NCI-H526 treated with DMSO at 0.1 percent for 48 hours (cell line): ENCODE measurements around the gene GID8.

Source experiments
- DNase-seq: peaks from one replicate; lab custom pipeline; 2025; lab: John Stamatoyannopoulos, UW

The GID8 gene

DNA sequence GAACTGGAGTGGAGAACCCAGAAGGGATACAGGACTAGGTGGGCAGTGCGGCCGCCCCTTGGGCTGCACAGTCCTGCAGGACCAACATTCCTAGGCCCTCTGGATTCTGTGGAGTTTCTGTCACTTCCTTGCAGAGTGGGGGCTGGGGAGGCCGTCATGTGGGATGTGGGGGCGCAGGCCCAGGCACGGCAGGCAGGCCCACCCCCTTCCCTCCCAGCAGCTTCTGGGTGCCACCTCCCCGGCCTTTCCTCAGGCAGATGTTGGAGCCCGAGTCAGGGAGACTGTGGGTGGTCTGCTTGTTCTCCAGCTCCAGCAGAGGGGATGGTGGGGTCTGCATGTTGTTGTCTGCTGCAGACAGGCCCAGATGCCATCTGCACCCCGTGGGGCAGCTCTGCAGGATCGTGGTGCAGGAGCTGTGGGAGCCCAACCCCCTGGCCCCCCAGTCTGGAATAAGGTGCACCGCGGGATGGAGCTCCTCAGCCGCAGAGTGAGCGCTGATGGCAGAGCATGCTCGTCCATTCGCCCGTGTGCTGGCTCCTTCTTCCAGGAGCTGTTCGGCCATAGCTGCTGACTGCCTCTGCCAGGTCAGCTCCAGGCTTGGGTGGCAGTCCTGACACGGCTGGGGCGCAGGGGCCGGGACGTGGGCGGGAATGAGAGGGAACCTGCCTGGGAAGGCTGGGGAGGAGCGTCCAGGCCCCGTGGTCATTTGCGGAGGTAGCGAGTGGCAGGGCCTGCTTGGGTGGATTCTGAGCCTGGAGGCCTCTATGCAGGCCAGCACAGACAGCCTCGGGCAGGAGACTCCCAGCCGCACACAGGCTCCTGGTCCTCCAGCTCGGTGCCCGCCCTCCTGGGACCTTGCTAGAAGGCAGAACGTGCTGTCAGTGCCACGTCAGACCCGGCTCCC lies 32.6 kb downstream of the GID8 start:
- no peak for DNase-seq

DNA sequence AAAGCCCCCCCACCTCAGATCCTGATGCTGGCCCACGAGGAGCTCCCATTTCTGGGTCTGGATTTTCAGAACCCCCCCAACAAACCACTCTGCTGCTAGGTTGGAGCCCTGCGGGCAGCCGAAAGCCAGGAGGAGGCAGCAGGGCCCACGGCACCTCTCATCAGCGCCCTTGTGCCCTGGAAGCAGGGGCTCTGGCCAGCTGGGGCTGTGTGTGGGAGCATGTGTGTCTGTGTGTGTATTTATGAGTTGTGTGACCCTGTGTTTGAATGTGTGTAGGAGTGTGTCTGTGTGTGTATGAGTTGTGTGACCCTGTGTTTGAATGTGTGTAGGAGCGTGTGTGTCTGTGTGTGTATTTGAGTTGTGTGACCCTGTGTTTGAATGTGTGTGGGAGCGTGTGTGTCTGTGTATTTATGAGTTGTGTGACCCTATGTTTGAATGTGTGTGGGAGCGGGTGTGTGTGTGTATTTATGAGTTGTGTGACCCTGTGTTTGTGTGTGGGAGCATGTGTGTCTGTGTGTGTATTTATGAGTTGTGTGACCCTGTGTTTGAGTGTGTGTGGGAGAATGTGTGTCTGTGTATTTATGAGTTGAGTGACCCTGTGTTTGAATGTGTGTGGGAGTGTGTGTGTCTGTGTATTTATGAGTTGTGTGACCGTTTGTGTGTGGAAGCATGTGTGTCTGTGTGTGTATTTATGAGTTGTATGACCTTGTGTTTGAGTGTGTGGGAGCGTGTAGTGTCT lies 33.4 kb downstream of the GID8 start:
- DNase-seq, result no peak

DNA sequence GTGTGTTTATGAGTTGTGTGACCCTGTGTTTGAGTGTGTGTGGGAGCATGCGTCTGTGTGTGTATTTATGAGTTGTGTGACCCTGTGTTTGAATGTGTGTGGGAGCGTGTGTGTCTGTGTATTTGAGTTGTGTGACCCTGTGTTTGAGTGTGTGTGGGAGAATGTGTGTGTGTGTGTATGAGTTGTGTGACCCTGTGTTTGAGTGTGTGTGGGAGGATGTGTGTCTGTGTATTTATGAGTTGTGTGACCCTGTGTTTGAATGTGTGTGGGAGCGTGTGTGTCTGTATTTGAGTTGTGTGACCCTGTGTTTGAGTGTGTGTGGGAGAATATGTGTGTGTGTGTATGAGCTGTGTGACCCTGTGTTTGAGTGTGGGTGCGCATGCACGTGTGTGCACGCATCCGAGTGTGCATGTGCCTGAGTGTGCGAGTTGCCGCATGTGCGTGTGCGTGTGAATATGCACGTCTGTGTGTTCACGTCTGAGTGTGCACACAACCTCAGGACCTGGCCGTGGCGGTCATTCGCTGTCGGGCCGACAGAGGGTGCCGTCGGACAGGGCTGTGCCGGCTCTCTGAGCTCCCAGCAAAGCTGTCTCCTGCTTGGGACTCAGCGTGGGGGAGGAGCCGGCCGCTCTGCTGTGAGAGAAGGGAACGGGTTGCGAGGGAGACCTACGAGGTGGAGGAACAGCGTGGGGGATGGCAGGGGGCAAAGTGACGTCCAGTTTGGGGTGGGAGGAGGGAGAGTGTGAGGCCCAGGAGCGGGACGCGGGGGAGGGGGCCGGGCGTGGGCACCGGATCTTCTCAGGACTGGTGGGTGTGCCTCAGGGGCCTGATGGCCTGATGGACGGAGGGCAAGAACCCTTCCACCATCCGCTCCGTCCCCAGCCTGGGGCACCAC lies 34.2 kb downstream of the GID8 start:
- peak; percentile 56 for DNase-seq

GRCh38 chr20:62972845-62973745 lies 35.1 kb downstream of the GID8 start:
- DNase-seq, result no peak

DNA sequence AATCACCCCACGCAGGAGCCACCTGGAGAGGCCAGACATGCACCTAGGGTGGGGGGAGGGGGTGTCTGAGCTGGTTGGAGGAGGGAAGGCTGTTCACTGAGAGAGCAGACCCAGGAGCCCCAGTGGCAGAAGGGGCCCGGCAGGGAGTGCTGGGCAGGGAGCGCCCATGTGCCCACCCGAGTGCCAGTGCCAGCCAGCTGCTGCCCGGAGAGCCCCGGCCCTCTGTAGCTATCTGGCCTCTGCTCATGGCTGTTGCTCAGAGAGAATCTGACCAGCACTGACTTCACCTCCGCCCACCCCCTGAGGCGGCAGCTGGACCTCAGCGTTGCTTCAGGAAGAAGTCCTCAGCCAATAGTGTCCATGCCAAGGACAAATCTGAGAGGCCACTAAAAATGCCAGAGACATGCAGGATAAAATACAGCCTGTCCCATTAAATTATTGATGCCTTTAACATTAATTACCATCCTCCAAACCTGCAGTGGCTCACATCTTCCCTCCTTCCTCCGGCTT lies 37.4 kb downstream of the GID8 start:
- DNase-seq, result no peak

- DNase-seq, result no peak
Measured at GRCh38 chr20:62975812-62976508, 38.0 kb downstream of the GID8 start.

GRCh38 chr20:62976886-62977285 lies 38.9 kb downstream of the GID8 start:
- no peak for DNase-seq

GRCh38 chr20:62977613-62978560 lies 39.9 kb downstream of the GID8 start:
- peak; percentile 50 for DNase-seq

DNA sequence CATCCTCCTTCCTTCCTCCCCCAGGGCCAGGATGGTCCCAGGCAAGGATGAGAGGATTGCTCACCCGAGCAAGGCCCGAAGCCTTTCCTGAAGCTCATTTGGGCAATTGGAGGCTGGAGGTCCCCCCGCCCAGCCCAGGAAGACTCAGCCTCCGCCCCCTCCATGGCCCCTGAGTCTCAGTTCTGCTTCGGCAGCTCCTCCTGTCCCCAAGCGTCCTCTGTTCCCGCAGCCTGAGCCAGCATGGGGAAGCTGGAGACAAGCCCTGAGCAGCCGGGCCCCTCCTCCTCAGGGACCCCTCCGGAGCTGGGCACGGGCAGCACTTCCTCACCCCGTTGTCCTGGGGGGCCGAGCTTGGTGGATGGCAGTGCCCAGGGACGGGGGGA lies 40.6 kb downstream of the GID8 start:
- no peak for DNase-seq

DNA sequence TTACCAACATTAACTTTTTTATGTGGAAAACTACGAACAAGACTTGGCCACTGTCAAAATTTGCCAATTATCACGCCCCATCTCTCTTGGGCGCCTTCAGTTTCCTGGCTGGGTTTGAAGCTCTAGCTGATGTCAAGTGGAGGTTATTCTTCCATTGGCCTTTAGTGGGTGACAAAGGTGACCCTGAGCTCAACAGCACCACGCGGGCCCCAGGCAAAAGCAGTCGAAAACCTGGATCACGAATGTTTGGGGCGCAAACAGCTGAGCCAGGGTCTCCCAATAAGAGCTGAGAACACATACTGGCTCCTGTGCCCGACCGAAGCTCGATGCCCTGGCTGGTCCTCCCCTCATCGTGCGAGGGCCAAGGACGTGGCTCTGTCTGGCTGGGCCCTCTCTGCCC lies 41.4 kb downstream of the GID8 start:
- no peak for DNase-seq

DNA sequence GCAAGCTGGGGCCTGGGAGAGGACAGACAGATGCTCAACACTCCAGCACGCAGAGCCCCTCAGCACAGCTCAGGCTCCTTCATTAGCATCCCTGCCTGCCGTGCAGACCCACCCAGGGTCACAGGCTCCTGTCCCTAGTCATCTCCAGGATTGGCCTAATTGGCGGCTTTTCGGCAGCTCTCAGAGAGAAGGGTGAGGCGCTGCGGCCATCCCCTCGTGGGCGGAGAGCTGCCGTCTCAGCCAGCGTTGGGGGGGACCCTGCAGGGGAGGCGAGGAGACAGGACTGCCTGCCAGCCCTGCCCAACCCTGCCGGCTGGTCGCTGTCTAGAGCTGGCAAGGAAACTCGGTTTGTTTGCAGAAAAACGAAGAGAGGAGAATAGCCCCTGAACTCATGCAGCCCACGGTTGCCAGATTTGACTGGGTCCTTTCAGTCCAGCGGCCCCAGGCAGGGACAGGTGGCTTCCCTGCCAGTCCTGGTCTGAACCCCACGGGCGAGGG lies 42.0 kb downstream of the GID8 start:
- DNase-seq, result no peak

DNA sequence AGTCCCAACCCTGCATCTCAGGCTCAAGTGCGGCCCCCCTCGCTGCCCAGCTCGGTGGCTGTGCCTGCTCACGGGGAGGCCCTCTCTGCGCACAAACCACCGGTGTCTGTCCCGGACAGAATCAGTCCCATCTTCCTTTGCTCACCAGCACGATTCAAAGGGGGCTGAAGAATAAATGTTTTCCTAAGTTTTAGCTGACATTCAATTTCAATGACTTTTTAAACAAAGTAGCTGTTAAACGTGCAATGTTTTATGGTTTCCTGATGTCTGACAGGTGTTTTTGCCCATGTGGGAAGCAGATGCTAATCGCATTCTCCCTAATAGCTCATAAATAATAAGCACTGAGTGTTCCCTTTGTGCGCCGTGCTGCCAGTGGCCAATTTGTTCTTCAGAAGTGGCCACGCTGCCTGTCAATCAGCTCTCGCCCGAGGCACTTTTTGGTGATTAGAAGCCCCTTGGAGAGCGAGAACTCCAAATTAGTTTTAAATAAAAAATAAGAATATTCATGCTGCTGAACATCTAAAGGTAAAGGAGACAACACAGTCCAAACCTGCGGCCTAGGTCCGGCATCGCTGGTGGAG lies 42.5 kb downstream of the GID8 start:
- DNase-seq, result peak; percentile 70

- DNase-seq, result peak; percentile 48
Measured at GRCh38 chr20:62980970-62981369, 43.0 kb downstream of the GID8 start.

DNA sequence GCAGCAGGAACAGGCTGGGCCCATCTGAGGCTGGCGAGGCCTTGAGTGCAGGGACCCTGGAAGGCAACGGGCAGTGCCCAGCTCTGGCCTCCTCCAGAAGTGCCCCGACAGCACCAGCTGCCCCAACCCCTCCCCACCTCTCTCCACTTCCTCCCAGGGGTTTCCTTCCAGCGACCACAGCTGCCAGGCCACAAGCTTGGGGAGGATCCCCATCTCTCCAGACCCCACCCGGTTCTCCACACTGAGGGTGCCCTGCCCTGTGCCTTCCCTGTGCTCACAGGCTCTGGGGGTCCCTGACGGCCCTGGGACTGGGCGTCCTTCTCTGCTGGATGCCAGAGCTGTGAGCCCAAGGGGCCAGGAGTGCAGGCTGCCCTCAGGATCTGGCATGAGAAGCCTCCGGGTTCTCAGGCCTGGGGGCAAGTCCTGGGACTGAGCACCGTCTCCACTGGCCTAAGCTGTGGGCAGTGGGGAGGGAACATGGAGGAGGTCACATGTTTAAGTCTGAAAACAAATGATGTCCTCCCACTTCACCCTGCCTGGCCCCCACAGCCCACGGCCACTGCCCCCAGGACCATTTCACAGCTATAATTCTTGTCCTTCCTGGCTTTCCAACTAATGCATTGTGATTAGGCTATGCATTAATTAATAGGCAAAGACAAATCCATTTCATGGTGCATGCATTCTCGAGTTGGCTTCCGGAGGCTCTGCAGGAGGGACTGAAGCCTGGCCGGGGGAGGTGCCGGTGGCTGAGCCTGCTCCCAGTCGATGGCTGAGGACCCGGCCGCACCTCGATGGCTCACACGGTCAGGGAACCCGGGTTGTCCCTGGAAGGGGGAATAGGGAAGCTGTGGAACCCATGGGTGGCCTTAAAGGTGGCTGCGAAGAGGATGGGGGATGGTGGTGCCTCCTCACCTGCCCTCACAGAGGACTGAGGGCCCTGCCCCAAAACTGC lies 44.5 kb downstream of the GID8 start:
- no peak for DNase-seq

DNA sequence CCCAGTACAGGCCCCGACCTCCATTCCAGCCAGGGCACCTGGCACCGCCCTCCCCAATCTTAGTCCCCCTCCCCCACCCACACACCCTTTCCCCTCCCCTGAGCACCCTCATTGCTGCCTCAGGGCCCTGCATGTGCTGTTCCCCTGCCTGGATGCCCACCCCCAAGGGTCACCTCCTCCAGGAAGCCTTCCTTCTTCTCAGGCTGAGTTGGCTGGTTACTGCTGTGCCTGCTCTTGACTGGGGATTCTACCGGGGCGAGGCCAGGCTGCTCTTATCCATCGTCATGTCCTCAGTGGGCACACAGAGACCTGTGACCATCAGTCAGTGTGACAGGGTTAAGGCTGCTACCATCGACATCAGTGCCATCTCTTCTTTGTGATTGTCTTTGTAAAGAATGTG lies 45.3 kb downstream of the GID8 start:
- no peak for DNase-seq

- peak; percentile 36 for DNase-seq
Measured at GRCh38 chr20:62984666-62985443, 46.9 kb downstream of the GID8 start.

- no peak for DNase-seq
Measured at GRCh38 chr20:62985444-62985778, 47.5 kb downstream of the GID8 start.
